A549 treated with CpdA at 1 μM for 4 hours (cell line): ENCODE measurements around the gene METRNL. TPM values are rescaled to one million over a fixed set of nuclear protein-coding genes. Genes with fewer than 3 reads are reported as not detected.

Source experiments
- total RNA-seq: library from RNA; stranded (reverse); fragments of 200-300 nt; extraction: Qiagen RNA extraction; gene quantifications from 5 replicates; pipeline ENCODE4 v1.2.3, GENCODE V29; 2022; ENCODE audit warnings: low read depth

Gene METRNL, protein sequence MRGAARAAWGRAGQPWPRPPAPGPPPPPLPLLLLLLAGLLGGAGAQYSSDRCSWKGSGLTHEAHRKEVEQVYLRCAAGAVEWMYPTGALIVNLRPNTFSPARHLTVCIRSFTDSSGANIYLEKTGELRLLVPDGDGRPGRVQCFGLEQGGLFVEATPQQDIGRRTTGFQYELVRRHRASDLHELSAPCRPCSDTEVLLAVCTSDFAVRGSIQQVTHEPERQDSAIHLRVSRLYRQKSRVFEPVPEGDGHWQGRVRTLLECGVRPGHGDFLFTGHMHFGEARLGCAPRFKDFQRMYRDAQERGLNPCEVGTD
- 19.6 to 27.4 TPM (median 25.8 TPM) in 5 replicates for total RNA-seq

DNA sequence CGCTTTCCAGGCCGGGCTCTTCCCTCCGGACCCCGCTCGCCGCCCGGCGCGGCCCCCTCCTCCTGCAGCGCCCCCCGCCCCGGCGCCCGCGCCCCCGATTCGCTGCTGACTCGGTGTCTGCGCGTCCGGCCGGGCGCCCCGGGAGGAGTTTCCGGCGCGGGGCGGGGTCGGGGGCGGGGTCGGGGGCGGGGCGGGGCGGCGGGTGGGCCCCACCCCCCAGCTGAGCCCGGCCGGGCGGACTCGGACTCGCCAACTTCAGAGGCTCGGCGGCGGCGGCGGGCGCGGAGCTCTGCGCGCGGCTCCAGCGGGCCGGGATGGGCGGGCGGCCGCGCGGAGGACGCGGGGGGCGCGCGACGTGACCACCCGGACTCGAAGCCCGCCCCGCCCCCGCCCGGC lies at the start of gene METRNL:
TSS of gene METRNL (plus strand) at position 258 of the 396 bp plus-strand sequence. CDS start 207 bp downstream, outside the sequence.

Other genes starting within 250 kb of the METRNL start
- gene ZNF750, start 239.6 kb upstream of the METRNL start, total RNA-seq = not detected in 5 replicates